Heart right ventricle (tissue), 16 donors: ENCODE data around the gene GRIN3B. TPM values are rescaled to one million over a fixed set of nuclear protein-coding genes. Genes with fewer than 3 reads are reported as not detected.

Experiments used
- ATAC-seq, 8 donors: fragments of 200-7000 bp; cut with Tn5 transposase; one replicate each; pipeline ENCODE4 v1.9.1; 2020; ENCODE audit warnings: mild to moderate bottlenecking in 8 of 8, moderate library complexity in 8 of 8, moderate number of reproducible peaks in 1 of 8
- DNase-seq, 2 donors: peaks; one replicate each; pipeline ENCODE4 v3.0.0-alpha.2; 2020
- H3K27ac ChIP-seq, 10 donors: fragments of 200-600 bp; sonication (generic) in 2 of 10; one replicate each; pipeline versions ENCODE4 v1.5.0 to v1.8.0; 2020 to 2022; ENCODE audit warnings: mild to moderate bottlenecking in 3 of 10
- H3K27me3 ChIP-seq, 7 donors: fragments of 200-600 bp; one replicate each; pipeline ENCODE4 v1.8.0; 2021 to 2022; ENCODE audit warnings: mild to moderate bottlenecking in 2 of 7
- H3K36me3 ChIP-seq, 9 donors: fragments of 200-600 bp; sonication (generic) in 1 of 9; one replicate each; pipeline versions ENCODE4 v1.5.0 to v1.8.0; 2020 to 2022; ENCODE audit warnings: mild to moderate bottlenecking in 2 of 9
- H3K4me1 ChIP-seq, 9 donors: fragments of 200-600 bp; sonication (generic) in 1 of 9; one replicate each; pipeline versions ENCODE4 v1.5.0 to v1.8.0; 2020 to 2022; ENCODE audit warnings: mild to moderate bottlenecking in 4 of 9
- H3K4me3 ChIP-seq, 10 donors: fragments of 200-600 bp; sonication (generic) in 2 of 10; one replicate each; pipeline versions ENCODE4 v1.5.0 to v1.8.0; 2020 to 2022; ENCODE audit warnings: mild to moderate bottlenecking in 7 of 10, moderate library complexity in 2 of 10
- H3K9me3 ChIP-seq, 11 donors: fragments of 200-600 bp in 10 of 11; sonication (generic) in 2 of 11; one replicate each; pipeline versions ENCODE4 v1.5.0 to v1.8.0; 2013 to 2022; ENCODE audit warnings: mild to moderate bottlenecking in 2 of 11, control low read depth in 1 of 11, moderate library complexity in 1 of 11
- WGBS, 2 donors: extraction: QIAGEN DNeasy Blood & Tissue Kit; methylation state at CpG; one replicate each; pipeline ENCODE4 v1.1.7; 2013; ENCODE audit warnings: inconsistent platforms in 1 of 2; 5-methylcytosine and 5-hydroxymethylcytosine counted together
- intact Hi-C, 10 donors: fragments of 100-400 bp; cut with DNase I; formaldehyde crosslinking; loops; one replicate each; pipeline versions ENCODE4 v1.11.1 to v1.14.2; 2022
- long read RNA-seq, 3 donors: library from polyadenylated mRNA; unstranded; transcript quantifications; one replicate each; pipeline ENCODE4 v2.0.0, GENCODE V29; 2020 to 2021
- polyA plus RNA-seq, 2 donors: library from polyadenylated mRNA; stranded (reverse); fragments of 200-250 nt; gene quantifications; one replicate each; pipeline ENCODE4 v1.2.3, GENCODE V29; 2013
- total RNA-seq, 10 donors: library from RNA; stranded (reverse); fragmentation: NEBNext Ultra II Directional in 3 of 10; extraction: Animal tissue kit (Norgen Biotek cat#: 25700) in 3 of 10; gene quantifications; one replicate each; pipeline versions ENCODE4 v1.2.1 to v1.2.4, GENCODE V29; 2021 to 2023
- TF ChIP-seq, protein P1 (sequence below), 9 donors: fragments of 200-600 bp; sonication (generic) in 2 of 9; IDR thresholded peaks; one replicate each; pipeline versions ENCODE4 v1.5.0 to v1.8.0; 2021 to 2022; ENCODE audit warnings: antibody characterized with exemption in 9 of 9, mild to moderate bottlenecking in 5 of 9, moderate library complexity in 1 of 9
- donor health status: Arrhythmogenic right ventricular cardiomyopathy.
- donor health status: ischemic (EF 13 %, LVEDD 7.1; RV severe dilation, severe dysfunction).
- donor health status: healthy with polysubstance abuse.
- donor health status: DM: no; HTN: yes; CAD: no.
- donor health status: DM: no; HTN: no; CAD: no.
- donor health status: ischemic (EF 25% LVEDD 6.9; RV normal size, moderate dysfunction).
- donor health status: ischemic (EF 25% LVEDD 5.7; RV mildly dilated, moderate dysfunction).
- donor health status: healthy.
- donor health status: DM: yes; HTN: yes; CAD: no.
- donor health status: Ischemic cardiomyopathy.
- donor health status: ischemic (EF 35%, LVEDD 5.7; RV mildly dilated, moderate dysfunction).
- donor health status: nonischemic (EF 11% LVEDD 7.7; RV severe dilation, severe dysfunction).
- donor health status: DM: yes; HTN: yes; CAD: no.
- donor health status: PGD.
- donor health status: ischemic (EF 29% LVEDD 5.4; RV normal size, mild dysfunction).
- donor health status: nonischemic (EF 23%, LVEDD 6.1; RV moderate dilation, normal function).

The GRIN3B gene
- under 1 TPM in 3 of 10 donors, not detected in 7; 0.08 to 0.10 (median 0.09) TPM for total RNA-seq
- polyA plus RNA-seq: under 1 TPM in 1 of 2 donors, not detected in 1; 0.01 TPM
- long read RNA-seq, donor 1: 0 reads
- long read RNA-seq, donor 2: 0 reads
- long read RNA-seq, donor 3: 0 reads

DNA sequence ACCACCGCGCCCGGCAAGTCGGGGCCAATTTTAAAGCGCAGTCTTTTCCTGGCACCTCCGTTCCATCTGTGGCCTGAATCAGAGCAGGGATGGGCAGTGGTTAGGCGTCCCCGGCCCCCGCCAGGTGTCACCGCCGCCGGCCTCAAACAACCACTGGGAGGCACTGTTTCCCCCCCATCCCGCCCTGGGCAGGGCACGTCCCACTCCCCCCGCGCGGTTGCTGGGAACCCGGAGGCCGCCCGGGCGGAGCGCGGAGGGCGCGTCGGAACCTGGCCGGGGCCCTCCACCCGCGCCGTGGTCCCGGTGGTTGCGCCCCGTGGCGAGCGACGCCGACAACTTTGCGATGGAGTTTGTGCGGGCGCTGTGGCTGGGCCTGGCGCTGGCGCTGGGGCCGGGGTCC lies at the start of gene GRIN3B:
Gene GRIN3B (plus strand): TSS at position 325 of the 400 bp plus-strand sequence. CDS start 19 bp downstream, at position 344.
- Histone ChIP-seq H3K4me1 (peaks cover 5 to 27% (median 20%) of the 10 kb centered on the region in 9 donors), H3K36me3 (no peaks in the 10 kb centered on the region), H3K4me3 (peak within 1 kb of the TSS in 7 of 10 donors; percentile 1 to 34 (median 25)), H3K27ac (no peak within 1 kb of the TSS), H3K9me3 (no peaks in the 10 kb centered on the region), H3K27me3 (peaks cover 26 to 84% (median 68%) of the 10 kb centered on the region in 7 donors)
- ATAC-seq: peak in 4 of 8 donors; percentile 15 to 40 (median 28)
- 1 to 2% methylated on average over 29 to 43 of the region's 43 CpGs for WGBS, 2 donors
- peak; percentile 50 to 51 for DNase-seq
- TF ChIP-seq, protein P1, sequence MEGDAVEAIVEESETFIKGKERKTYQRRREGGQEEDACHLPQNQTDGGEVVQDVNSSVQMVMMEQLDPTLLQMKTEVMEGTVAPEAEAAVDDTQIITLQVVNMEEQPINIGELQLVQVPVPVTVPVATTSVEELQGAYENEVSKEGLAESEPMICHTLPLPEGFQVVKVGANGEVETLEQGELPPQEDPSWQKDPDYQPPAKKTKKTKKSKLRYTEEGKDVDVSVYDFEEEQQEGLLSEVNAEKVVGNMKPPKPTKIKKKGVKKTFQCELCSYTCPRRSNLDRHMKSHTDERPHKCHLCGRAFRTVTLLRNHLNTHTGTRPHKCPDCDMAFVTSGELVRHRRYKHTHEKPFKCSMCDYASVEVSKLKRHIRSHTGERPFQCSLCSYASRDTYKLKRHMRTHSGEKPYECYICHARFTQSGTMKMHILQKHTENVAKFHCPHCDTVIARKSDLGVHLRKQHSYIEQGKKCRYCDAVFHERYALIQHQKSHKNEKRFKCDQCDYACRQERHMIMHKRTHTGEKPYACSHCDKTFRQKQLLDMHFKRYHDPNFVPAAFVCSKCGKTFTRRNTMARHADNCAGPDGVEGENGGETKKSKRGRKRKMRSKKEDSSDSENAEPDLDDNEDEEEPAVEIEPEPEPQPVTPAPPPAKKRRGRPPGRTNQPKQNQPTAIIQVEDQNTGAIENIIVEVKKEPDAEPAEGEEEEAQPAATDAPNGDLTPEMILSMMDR (IDR thresholded peaks at IDR 0.05): peak in 7 of 9 donors; percentile 46 to 61 (median 56)
- intact Hi-C loops: no loop called here

- Histone ChIP-seq H3K27me3 (no peaks in the 10 kb centered on the region), H3K4me1 (peaks cover 0 to 36% (median 6%) of the 10 kb centered on the region in 9 donors), H3K9me3 (no peaks in the 10 kb centered on the region), H3K36me3 (peaks cover 0 to 6% (median 0%) of the 10 kb centered on the region in 9 donors), H3K4me3 (peak overlapping the region in 1 of 10 donors; percentile 34), H3K27ac (peak overlapping the region in 1 of 10 donors; percentile 75)
- DNase-seq: no peak
- intact Hi-C loops: no loop called here
- ATAC-seq: no peak
- TF ChIP-seq, protein P1 (IDR thresholded peaks at IDR 0.05): no peak
- 87 to 91% methylated on average over 14 of the region's 14 CpGs for WGBS, 2 donors
Observed at GRCh38 chr19:952049-952679, 48.1 kb upstream of the GRIN3B start.

DNA sequence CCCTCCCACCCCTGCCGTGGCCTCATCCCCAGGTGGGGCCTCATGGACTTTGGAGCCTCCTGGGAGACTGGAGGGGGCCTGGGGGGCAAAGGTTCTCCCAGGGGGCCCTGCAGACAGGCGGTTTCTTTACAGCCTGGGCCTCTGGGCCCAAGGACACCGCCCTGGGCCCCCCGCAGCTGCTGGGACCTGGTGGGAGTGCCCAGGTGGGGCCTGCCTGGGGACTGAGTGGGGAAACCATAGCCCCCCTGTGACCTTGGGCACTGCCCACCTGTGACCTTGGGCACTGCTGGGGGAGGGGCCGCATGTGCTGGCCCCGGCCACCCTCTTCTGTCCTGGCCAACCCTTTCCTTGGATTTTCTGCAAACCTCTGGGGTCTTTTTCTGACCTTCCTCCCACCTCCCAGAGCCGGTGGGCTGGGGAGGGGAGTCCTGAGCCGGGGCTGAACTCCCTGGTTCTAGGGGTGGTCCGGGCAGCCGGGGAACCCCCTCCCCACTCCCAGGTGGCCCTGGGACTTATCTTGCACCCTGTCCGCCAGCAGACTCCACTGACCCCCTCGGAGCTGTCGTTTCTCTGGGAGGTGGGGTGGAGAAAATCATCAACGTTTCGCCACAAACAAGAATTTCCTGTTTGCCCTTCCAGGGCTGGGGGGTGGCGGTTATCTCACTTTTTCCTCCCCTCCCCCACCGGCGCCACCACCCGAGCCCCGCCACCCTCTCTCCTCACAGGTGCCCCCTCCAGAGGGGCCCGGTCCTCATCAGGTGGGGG lies 47.4 kb upstream of the GRIN3B start:
- peaks cover 0 to 29% (median 6%) of the 10 kb centered on the region in 9 donors for H3K4me1 ChIP-seq
- peak overlapping the region in 1 of 10 donors; percentile 34 for H3K4me3 ChIP-seq
- DNase-seq (no peak), ATAC-seq (no peak)
- TF ChIP-seq, protein P1 (IDR thresholded peaks at IDR 0.05): no peak
- 50 to 56% methylated on average over 21 of the region's 21 CpGs for WGBS, 2 donors
- H3K27me3 ChIP-seq: no peaks in the 10 kb centered on the region
- peak overlapping the region in 1 of 10 donors; percentile 75 for H3K27ac ChIP-seq
- intact Hi-C loops: no loop called here
- H3K36me3 ChIP-seq: peaks cover 0 to 4% (median 0%) of the 10 kb centered on the region in 9 donors
- H3K9me3 ChIP-seq: no peaks in the 10 kb centered on the region
